ENCODE results near the gene TDRD7.

DNA sequence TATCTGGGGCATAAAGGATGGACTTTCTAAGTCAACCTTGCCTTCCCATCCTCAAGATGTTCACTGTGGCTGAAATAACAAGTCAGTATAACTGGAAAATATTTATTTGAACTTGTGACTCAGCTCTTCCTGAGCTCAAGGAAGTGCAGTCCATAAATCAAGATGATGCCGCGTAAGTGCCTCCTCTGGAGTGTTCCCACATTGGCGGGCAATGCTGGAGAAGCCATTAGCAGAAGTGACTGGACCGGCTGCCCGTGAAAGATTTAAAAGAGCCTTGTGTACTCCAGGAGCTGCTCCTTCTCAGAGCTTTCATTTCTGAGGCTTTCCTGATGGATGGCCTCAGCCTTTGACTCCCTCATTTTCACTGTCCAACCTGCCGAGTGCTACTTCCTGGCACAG is 107.0 kb downstream of the TDRD7 start:
- TF ChIP-seq LEF1 (IDR thresholded peaks at IDR 0.05; ENCODE audit: borderline replicate concordance): no peak
- no peak for TF ChIP-seq FOXM1 (IDR thresholded peaks at IDR 0.05; ENCODE audit: borderline replicate concordance)
- TF ChIP-seq SP1 (IDR thresholded peaks at IDR 0.05): no peak
- TF ChIP-seq TARDBP (IDR thresholded peaks at IDR 0.05): no peak
- TF ChIP-seq CTBP1 (IDR thresholded peaks at IDR 0.05; ENCODE audit: borderline replicate concordance): no peak
